ENCODE results near the gene TRIM9.
"Not testable (repeated sequence)": the region's sequence is repeated elsewhere in the genome, so short reads cannot be mapped to it uniquely, and the experiment has no call there.

The TRIM9 gene

DNA sequence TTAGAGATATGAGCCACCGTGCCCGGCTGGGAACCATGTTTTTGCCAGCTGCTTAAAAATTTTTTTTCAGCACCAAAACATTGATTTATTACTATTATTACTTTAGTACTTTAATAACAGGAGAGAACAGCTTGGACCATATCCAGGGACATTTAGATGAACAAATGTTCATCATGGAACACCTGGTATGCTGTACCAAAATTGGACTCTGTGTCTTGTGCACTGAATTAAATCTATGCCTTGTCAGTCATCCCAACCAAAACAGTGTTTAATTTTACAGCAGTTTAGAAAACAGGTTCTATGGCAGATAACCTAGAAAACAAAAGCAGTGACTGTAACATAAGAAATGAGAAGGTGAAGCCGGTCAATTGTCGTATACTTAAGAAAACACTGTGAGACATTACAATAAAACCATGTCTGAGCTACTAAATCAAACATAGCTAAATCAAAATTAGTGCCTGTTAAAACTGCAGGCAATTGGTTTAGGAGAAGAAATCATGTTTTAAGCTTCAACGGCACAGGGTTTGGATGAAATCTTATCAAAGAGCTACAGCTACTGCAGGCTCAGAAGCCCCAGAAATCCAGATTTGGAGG, 92.4 kb downstream of the TRIM9 start:
- no peak for DNase-seq

DNA sequence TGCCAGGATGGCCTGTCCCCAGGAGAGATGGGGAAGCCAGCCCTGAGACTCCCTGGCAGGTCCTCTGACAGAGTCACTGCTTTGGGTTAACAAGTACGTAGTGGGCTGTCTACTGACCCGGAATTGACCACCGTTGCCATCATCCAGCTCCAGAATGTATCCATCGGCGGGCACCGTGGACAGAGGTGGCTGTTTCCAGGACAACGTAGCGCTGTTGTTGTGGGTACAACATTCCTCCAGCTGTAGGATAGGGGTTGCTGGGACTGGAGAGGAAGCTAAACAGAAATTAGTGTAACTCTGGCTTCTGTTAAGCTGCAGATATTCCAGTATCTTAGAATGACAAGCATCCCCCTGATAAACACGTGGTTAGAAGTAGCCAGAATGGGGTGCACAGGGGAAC, 94.3 kb downstream of the TRIM9 start:
- no peak for DNase-seq

DNA sequence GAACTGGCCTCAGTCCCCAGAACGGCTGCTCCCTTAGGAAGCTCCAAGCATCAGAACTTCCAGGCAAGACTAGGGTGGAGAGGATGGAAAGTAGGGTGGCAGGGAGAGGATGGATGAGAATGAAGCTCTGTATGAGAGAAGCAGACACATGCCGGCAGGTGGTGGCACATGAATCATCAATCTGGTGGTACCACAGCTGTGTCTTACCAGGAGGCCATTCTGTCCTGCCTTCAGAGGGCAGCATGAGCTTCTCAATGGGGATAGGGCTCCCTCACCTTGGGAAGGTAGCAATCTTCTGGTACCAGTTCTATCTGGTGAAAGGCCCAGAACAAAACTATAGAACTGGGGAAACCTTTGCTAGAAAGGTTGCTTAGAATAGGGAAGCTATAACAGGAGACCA, 95.2 kb downstream of the TRIM9 start:
- DNase-seq = peak; percentile 19

DNA sequence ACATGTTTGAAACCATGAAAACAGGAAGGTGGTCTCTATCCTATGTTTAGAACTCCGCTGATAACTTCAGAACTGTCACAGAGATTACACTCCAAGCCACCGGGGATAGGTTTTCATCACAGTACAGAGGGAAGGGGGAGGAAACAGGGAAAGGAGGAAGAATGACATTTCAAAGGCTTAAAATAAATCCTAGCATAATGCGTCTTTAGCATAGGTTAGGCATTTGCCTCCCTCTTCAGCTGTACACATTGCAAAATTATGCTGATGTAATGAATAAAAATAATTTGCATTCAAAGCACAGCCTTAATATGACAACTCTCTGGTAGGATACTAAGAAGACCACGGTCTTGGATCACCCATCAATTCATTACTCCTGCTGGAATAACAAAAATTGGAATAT, 96.3 kb downstream of the TRIM9 start:
- no peak for DNase-seq

DNA sequence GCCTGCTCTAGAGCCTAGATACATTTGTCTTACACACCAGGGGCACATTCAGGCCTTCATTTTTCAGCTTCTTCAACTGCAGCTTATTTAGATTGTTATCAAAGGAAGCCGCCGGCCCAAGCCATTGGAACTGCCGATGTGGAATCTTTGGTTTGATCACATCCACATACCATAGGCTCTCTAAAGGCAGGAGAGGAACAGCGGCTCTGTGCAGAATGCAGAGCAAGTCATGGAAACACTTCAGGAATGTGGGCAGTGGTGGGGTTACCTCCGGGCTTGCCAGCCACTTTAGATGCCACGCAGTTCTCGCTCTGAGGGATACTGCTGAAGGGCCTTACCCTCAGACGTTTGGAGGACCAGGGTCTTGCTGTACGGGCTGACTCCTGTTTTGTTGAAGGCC, 97.2 kb downstream of the TRIM9 start:
- no peak for DNase-seq

DNA sequence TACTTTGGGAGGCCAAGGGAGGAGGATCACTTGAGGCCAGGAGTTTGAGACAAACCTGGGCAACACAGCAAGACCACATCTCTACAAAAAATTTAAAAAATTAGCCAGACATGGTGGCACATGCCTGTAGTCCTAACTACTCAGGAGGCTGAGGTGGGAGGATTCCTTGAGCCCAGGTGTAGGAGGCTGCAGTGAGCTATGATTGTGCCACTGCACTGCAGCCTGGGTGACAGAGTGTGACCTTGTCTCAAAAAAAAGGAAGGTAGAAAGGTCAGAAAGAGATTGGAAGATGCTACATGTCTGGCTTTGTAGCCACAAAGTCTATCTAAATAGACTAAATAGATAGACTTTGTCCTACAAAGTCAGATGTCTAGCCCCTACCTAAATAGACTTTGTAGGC, 100.7 kb downstream of the TRIM9 start:
- DNase-seq = not testable (repeated sequence)

DNA sequence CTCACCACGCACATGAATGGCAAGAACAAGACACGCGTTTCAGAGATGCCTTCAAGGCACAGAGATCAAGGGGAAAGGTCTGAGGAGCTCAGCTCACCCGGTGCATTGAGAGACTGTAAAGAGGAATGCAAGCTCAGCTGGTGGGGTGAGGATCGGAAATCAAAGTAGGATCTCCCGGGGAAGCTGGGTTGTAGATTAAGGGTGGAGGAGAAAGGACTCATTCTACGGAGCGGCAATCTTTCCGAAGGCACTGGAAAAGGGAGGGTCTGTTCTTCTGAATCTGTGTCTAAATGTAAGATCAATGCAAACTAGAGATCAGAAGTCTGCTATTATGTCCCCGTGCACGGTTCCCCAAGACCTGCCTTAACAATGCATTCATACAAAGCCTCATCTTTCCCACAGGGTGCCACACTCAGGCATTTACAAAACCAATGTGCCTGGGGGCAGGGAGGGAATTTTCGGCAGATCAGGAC, 109.0 kb downstream of the TRIM9 start:
- no peak for DNase-seq

DNA sequence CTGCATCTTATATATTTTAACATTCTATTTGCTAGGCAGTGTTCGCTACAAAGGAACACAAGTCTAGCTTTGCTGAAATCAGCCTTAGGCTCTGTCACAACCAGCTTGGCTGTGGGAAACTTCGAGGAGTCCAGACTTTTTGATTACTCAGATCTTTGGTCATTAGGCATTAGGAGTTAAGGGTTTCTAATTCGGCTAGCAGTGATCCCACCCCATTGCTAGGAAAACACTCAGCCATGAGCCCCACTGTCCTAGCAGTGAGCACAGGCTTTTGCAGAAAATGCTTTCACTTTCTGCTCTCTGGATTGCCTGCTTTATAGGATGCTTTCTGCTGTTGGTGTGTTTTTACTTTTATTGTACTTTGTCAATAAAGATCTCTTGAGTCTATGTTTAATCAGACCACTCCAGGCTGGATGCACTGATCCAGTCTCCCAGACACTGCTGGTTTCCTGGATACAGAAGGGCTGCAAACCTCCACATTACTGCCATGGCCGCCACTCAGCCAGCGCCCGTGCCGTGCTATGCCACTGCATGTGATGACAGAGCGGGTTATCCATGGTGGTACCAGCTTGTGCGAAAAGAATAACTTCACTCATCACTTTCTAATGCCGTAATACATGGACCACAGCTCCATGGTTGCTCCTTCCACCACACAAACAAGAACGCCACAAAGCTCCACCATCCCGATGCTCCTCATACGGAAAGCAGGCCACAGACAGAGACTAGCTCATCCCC, 109.6 kb downstream of the TRIM9 start:
- peak; percentile 2 for DNase-seq

DNA sequence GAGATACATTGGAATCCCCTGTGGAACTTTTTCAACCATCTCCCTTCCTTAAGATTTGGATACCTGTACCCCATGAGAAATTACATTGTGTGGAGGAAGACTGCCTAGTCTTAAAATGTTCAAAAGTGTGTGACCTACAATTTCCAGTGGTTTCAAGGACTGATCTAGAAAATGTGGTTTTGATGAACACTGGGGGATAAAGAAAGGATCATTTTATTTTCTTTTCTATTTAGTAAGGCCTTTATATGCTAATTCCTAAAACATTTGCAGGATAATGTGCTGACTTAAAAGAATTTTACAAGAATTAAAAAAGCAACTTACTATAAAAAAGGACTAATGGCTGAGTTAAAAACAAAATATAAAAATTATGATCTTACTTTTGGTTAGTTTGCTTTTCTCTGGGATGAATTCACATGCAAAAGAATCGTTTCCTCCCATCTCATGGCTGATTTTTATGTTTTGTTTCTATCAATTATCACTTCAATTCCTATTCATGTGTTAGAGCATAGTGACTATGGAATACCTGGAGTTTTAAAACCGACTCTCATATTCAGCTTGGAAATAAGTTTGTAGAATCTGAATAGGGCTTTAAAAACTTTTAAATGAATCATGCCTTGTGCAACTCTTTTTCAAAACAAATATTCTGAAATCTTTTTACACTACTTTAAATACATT, 110.7 kb downstream of the TRIM9 start:
- no peak for DNase-seq

DNA sequence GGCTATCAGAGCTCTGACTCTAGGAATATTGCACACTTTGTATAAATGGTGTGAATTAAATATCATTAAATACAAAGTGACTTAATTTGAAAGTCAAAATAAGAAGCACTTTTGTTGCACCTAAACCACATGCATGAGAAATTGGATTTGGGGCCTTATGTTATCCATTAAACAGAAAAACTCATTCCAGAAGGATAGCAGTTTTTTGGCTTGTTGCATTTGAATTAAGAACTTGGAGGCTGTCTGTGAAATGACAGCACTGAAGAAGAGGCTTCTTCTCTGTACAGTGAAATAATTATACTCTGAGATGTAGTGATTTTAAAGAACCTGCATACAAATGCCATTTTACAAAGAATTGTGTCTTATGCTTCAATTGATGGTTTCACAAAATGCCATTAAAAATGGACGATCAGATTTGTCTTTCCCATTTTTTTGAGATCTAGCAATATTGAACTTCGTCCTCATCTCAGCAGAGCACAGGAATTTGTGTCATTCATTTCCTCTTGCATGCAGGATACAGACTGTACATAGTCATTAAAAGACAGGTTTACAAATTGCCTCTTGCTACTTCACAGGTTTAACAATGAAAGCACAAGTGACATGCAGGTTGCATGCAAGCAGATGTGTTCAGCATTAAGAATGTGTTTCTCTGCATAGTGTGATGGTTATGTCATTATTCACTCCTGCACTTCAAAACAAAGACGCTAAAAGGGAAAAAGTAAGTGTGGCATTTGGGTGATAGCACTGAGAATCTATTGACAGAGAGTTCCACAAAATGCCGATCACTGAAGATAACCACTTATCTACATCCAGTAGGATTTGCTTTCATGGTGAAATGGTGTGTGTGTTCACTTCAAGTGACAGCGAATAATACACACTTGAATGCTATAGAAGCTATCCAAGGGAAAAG, 114.7 kb downstream of the TRIM9 start:
- no peak for DNase-seq

DNA sequence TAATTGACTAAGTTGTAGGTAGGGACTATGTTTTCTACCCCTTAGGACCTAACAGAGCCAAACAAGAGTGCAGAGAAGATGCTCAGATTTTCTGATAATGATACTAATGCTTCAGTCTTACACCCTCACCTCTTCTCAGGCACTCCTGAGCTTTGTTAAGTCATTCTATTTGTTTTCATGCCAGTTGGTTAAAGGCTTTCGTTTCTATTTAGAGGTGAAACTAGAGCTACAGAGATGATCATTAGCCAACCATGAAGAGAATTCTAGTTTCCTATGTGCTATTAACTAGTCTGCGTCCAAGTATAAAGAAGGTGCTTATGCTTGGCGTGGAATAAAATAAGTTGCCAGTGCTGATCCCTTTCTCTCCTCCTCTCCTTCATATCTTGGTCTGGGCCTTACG, 116.0 kb downstream of the TRIM9 start:
- DNase-seq = no peak

DNA sequence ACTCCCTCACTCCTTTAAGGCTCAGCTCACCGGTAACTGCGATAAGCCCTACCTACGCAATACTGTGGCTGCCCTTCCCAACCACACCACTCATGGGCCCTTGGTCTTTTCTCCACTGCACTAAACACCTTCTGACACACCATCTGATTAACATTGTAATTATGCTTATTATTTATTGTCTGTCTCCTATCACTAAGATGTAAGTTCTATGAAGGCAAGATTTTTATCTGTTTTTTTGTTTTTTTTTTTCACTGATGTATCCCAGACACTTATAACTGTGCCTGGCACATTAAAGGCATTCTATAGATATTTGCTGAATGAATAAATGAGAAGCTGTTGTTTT, 116.4 kb downstream of the TRIM9 start:
- DNase-seq = no peak

DNA sequence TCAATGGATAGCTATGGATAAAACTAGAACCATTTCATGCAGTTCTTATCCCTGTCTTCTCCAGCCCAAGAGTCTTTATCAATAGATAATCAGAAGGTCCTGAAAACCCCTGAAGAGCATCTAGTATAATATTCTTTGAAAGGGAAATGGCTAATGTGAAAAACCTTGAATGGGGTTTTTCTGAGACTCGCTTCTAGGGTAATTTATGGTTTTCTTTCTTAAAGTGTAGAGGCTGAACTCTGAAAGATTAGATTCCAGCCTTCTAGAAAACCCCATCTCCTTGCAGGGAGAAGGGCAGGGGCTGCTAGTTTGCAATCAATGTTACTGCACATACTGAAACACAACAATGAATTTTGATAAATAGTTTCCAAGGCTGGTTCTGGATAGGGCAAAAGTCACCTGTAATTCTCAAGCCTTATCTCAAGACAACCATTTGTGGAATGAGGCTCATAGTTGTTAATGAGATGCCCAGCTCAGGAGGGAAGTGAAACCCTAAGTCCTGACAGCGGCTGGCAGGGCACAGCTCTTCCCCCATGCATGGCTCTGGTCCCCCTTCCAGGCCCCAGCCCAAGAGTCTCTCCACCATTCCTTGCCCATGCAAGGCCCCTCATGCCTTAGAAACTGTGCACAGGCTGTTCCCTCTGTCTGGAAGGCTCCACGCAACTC, 116.9 kb downstream of the TRIM9 start:
- no peak for DNase-seq

DNA sequence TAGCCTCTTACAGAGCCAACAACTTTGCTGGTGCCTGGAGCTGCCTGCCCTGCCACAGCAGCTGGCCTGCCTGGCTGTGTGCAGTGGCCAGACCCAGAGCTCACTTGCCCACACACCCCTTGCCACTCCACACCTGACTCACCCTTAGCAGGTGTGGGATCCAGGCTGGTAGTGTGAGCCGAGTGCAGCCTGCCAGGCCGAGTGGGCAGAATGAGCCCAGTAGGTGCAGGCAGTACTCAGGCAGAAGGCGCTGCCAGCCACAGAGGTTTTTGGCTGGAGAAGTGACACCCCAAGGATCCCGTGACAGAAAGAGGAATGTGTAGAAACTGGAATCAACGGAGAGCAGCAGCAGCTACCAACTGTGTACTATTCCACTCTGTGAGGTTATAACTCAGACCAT, 120.8 kb downstream of the TRIM9 start:
- DNase-seq = no peak

DNA sequence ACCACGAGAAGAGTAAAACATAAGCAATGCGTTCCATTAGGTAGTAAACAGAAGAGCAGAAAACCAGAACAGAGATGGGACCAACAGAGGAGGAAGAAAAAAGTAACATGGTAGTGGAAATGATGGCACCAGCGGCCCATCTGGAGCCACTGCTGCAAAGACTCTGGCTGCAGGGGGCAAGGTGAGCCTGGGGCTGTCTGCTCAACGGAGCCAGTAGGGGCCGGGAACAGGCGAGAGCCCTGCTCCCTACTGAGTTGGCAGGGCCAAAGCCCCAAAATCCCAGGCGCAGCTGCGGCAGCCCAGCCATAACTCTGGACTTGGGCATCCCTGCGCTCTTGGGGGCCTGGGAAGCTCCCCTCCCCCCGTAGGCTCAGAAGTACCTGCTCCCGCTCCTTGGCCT, 122.2 kb downstream of the TRIM9 start:
- DNase-seq = no peak

DNA sequence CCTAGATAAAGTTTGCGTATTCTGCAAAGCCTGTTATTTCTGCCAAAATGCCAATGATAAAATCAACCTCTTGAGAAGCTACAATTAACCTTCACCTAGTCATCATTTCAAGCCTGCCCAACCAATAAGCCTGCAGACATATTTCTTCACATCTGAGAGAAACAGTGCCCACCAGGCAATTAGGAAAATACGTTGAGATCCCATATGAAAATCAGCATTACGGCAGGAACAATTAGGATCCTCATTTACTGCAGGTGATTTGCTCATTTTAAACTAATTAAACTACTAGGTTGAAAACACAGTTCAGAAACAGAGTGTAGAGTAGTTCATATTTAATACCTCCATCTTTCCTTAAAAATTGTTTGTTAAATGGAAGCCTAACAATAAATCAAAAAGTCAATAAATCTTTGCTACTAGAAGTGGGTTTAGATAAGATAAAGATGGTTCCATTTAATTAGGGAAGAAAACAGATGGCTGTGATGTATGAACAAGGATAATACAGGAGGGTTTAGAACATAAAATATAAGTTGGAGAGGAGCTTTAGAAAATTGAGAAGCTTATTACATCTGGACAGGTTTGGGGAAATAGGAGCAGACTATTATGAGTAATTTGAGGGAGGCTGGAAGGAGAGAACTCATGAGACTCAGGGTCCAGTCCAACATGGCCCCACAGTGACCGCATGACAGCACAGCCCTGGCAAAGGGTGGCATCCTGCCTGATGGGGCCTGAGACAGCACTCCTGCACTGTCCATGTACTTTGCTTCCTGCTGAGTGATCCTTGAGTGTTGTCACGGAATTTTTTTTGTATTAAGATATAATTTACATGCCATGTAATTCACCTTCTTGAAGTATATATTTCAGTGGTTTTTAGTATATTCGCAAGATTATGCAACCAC, 123.8 kb downstream of the TRIM9 start:
- DNase-seq = no peak

DNA sequence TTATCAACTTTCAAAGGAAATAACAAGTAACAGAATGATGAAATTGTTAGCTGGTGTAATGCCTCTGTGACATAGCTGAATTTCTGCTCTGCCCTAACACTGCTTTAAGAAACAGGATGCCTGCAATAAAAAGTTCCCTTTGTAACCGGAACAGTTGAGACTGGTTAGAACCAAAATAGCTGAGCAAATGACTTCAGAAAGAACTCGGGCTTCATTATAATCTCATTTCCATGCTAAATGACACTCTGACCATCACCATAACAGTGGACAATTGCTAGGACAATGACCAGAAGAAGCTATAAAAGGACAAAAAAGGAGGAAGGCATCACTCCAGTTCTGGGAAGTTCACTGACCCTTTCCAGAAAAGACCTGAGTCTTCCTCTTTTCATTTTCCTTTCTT, 127.1 kb downstream of the TRIM9 start:
- no peak for DNase-seq

DNA sequence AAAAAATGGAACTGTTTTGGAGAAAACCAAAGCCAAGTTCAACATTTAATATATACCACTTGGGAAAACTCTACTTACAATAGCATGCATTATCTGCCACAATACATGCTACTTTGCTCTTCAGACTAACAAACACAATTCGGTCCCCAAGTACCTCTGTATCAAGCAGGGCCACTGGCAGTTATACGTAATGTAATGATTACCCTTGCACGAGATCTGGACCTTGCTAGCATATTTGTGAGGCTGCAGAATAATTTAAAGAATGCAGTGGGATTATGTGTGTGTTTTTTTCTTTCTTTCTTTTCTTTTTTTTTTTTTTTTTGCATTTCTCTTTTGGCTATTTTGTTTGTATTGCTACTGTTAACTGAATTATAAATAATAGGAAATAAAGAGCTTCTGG, 127.8 kb downstream of the TRIM9 start:
- no peak for DNase-seq

DNA sequence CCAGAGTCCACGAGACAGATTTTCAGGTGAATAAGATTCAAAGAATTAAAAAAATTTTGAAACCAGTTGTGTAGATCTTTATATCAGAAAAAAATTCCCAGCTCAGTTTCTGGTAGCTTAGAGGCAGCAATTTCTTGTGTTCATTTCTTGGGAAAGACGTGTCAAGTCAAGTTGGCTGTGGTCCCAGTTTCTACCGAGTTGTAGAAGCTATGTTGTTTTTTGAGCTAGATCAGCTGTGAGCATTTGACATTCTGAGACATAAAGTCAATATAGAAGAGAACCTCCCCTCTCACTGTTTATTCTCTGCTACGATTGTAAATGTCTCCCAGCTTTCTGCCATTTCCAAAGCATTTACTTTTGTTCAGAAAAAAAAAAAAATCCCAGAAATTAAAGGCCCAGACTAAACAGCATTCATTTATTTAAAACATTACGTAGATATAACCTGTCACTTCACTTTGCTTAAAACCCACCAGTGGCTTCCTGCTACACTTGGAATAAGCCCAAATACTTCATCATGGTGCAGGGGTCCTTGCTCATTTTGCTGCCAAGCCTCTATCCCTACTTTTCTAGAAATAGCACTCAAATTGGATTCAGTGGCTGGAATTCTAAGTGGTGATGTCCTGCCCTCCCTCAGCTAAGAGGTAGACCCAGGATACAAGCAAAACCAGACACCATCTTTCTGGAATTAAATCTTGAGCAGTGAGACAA, 130.1 kb downstream of the TRIM9 start:
- peak; percentile 25 for DNase-seq

DNA sequence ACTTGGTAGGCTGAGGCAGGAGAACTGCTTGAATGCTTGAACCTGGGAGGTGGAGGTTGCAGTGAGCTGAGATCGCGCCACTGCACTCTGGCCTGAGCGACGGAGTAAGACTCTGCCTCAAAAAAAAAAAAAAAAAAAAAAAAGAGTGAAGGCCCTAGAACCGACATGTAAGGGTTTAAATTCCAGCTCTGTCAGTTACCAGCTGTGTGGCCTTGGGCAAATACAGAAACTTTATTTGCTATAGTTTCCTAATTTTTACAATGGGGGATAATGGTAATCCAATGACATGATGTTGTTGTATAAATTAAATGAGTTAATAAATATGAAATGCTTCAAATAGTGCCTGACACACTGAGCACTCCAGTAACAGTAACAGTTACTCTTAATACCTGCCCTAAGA, 131.0 kb downstream of the TRIM9 start:
- no peak for DNase-seq

DNA sequence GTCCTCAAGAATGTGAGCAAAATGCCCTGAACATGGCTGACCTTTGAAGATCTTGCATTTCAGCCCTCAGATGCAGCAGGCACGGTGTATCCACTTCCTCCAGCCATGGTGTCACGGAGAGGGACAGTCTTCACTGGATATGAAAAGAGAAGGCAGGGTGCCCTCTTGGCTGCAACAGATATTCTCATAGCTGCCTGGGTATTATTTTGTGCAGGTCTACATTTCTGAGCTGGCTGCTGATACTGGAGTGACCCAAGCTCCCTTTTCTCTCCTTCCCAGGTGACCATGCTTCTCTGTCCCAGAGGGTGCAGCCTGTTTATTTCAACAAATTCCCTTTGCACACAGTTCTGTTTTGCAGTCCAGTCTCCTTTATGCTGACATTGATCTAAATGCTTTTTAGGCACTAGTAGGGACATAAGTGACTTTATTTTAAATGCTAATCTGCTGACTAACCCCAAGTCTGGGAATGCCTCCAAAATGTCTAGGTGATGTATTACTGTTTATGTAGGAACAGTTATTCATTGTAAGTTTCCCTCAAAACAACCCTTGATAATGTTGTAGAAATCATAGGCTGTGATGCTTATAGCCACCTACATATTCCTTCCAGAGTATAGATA, 133.2 kb downstream of the TRIM9 start:
- DNase-seq = no peak
